RPMI8226 (cell line): ENCODE results near the gene HOXA1.

ENCODE experiments used
- DNase-seq: peaks from one replicate; pipeline ENCODE4 v3.0.0-alpha.2; 2015

The HOXA1 gene

GRCh38 chr7:27104341-27105058 lies 8.7 kb upstream of the HOXA1 start:
- DNase-seq, result no peak

- no peak for DNase-seq
Measured at GRCh38 chr7:27103489-27104226, 7.9 kb upstream of the HOXA1 start.

- no peak for DNase-seq
Measured at GRCh38 chr7:27102581-27103442, 7.0 kb upstream of the HOXA1 start, which contains the start of gene HOXA2. TSS of gene HOXA2 (minus strand) at chr7:27102683. CDS start at chr7:27102500, 183 bp downstream.

- DNase-seq, result no peak
Measured at GRCh38 chr7:27101957-27102580, 6.3 kb upstream of the HOXA1 start.

GRCh38 chr7:27101171-27101956 lies 5.6 kb upstream of the HOXA1 start:
- DNase-seq, result no peak

- DNase-seq, result no peak
Measured at GRCh38 chr7:27100694-27101170, 4.9 kb upstream of the HOXA1 start.

GRCh38 chr7:27099453-27100370 lies 3.9 kb upstream of the HOXA1 start:
- DNase-seq, result no peak

GRCh38 chr7:27098578-27099451 lies 3.0 kb upstream of the HOXA1 start:
- no peak for DNase-seq

- DNase-seq, result no peak
Measured at GRCh38 chr7:27097686-27098577, 2.1 kb upstream of the HOXA1 start.

GRCh38 chr7:27096768-27097514 lies 1.1 kb upstream of the HOXA1 start:
- no peak for DNase-seq

GRCh38 chr7:27095050-27095896 lies 527 bp downstream of the HOXA1 start:
- DNase-seq, result no peak

- DNase-seq, result no peak
Measured at GRCh38 chr7:27094304-27095049, 1.3 kb downstream of the HOXA1 start.

GRCh38 chr7:27093184-27093895 lies 2.5 kb downstream of the HOXA1 start:
- no peak for DNase-seq

GRCh38 chr7:27092819-27093110 lies 3.0 kb downstream of the HOXA1 start:
- DNase-seq, result no peak

GRCh38 chr7:27091941-27092818 lies 3.6 kb downstream of the HOXA1 start:
- DNase-seq, result no peak
